HG03108 (cell line): ENCODE measurements around the gene TVP23B.
"Not testable (repeated sequence)": the region's sequence is repeated elsewhere in the genome, so short reads cannot be mapped to it uniquely, and the experiment has no call there.

Experiments used
- ATAC-seq: cut with Tn5 transposase; IDR thresholded peaks from one replicate; pipeline ENCODE4 v1.9.1; 2021; ENCODE audit warnings: moderate library complexity; ENCODE audit not compliant: unreplicated experiment

TVP23B gene

GRCh38 chr17:18786890-18787289 is 5.9 kb downstream of the TVP23B start:
- ATAC-seq: not testable (repeated sequence)

GRCh38 chr17:18791402-18791801 is 10.4 kb downstream of the TVP23B start:
- not testable (repeated sequence) for ATAC-seq

- ATAC-seq: not testable (repeated sequence)
Observed at GRCh38 chr17:18794841-18795240, 13.9 kb downstream of the TVP23B start.

GRCh38 chr17:18796887-18797286 is 15.9 kb downstream of the TVP23B start:
- ATAC-seq: not testable (repeated sequence)

GRCh38 chr17:18803458-18804245 is 22.7 kb downstream of the TVP23B start:
- ATAC-seq: not testable (repeated sequence)

- ATAC-seq: not testable (repeated sequence)
Observed at GRCh38 chr17:18815924-18816323, 34.9 kb downstream of the TVP23B start.

- ATAC-seq: not testable (repeated sequence)
Observed at GRCh38 chr17:18816489-18817371, 35.7 kb downstream of the TVP23B start.

- not testable (repeated sequence) for ATAC-seq
Observed at GRCh38 chr17:18821430-18821829, 40.4 kb downstream of the TVP23B start.

GRCh38 chr17:18827613-18828012 is 46.6 kb downstream of the TVP23B start:
- not testable (repeated sequence) for ATAC-seq

- ATAC-seq: no peak
Observed at GRCh38 chr17:18848501-18848900, 67.5 kb downstream of the TVP23B start.

GRCh38 chr17:18850679-18851078 is 69.7 kb downstream of the TVP23B start:
- ATAC-seq: no peak

GRCh38 chr17:18851201-18851600 is 70.2 kb downstream of the TVP23B start:
- ATAC-seq: no peak

GRCh38 chr17:18854956-18855355 is 74.0 kb downstream of the TVP23B start:
- no peak for ATAC-seq

- ATAC-seq: peak; percentile 70
Observed at GRCh38 chr17:18855831-18856569, 75.0 kb downstream of the TVP23B start.
